Ovary (tissue), 3 donors: ENCODE results near the gene BNIP2.

Experiments used
- POLR2A ChIP-seq: fragments of 450-650 bp; IDR thresholded peaks from one replicate; pipeline ENCODE4 v1.6.1; 2017; ENCODE audit warnings: antibody characterized with exemption, mild to moderate bottlenecking, moderate library complexity
- TF ChIP-seq, protein P1 (sequence below), 3 donors: fragments of 450-650 bp in 2 of 3; fragments of 200-600 bp in 1 of 3; IDR thresholded peaks; one replicate each; pipeline versions ENCODE4 v1.5.1 to v1.8.0; 2016 to 2022; ENCODE audit warnings: antibody characterized with exemption in 3 of 3, mild to moderate bottlenecking in 1 of 3
- donor health status: DM: no; HTN: no; CAD: no.

DNA sequence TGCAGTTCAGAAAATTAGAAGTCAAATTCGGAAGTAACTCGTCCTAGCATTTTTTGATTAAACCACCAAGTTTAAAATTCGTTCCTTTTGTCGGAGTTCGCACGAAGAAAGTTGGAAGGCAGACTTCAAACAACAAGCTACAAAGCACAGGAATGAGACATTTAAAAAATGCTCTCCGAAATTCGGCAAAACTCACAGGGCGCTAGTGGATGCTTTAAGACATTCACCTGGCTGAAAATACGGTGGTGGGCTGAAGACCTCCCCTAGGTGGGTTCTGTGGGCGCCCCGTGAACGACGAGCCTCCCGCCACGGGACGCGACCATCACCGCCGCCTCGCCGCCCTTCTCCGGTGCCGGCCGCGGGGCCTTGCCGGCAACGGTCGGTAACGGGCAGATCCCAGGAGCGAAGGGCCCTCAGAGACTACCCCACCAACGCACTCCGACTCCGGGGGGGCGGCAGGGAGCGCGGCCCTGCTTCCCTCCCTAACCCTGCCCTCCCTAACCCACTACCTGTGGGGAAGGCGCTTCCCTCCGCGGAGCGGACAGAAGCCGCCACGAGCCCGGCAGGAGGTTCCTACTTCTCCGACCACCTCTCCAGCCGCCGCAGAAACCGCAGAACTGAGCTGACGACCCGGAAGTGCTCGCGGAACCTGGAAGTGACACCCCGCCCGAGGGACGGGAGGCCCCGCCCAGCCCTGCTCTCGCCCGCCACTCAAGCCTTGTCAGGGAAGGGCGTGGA is 32.1 kb downstream of the BNIP2 start, which contains the start of gene GTF2A2:
- TF ChIP-seq, protein P1, sequence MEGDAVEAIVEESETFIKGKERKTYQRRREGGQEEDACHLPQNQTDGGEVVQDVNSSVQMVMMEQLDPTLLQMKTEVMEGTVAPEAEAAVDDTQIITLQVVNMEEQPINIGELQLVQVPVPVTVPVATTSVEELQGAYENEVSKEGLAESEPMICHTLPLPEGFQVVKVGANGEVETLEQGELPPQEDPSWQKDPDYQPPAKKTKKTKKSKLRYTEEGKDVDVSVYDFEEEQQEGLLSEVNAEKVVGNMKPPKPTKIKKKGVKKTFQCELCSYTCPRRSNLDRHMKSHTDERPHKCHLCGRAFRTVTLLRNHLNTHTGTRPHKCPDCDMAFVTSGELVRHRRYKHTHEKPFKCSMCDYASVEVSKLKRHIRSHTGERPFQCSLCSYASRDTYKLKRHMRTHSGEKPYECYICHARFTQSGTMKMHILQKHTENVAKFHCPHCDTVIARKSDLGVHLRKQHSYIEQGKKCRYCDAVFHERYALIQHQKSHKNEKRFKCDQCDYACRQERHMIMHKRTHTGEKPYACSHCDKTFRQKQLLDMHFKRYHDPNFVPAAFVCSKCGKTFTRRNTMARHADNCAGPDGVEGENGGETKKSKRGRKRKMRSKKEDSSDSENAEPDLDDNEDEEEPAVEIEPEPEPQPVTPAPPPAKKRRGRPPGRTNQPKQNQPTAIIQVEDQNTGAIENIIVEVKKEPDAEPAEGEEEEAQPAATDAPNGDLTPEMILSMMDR (IDR thresholded peaks at IDR 0.05) = no peak
- peak; percentile 54 for TF ChIP-seq POLR2A
